PC-9 (cell line): ENCODE results near the gene HJV.

Experiments
- CTCF ChIP-seq: fragments of 200-600 bp; sonication (generic); conservative IDR thresholded peaks from 2 replicates; pipeline ENCODE4 v1.6.1; 2017; ENCODE audit warnings: mixed run types, antibody characterized with exemption, mild to moderate bottlenecking, moderate library complexity
- EZH2 ChIP-seq: fragments of 200-600 bp; sonication (generic); IDR thresholded peaks from 2 replicates; pipeline ENCODE4 v1.8.0; 2017; ENCODE audit warnings: antibody characterized with exemption, low read depth

GRCh38 chr1:145988773-145989172 is 32.8 kb downstream of the HJV start:
- no peak for TF ChIP-seq CTCF
- TF ChIP-seq EZH2, result no peak
